MM.1S (cell line): ENCODE results near the gene FIGN.

Experiments used
- EZH2 ChIP-seq: fragments of 300-600 bp; sonication (generic); optimal IDR thresholded peaks from 2 replicates; pipeline ENCODE3; 2017; ENCODE audit warnings: low read depth, mild to moderate bottlenecking, antibody characterized with exemption, low read length, mixed read lengths
- EZH2phosphoT487 ChIP-seq: fragments of 300-600 bp; sonication (generic); IDR thresholded peaks from 2 replicates; pipeline ENCODE4 v1.6.1; 2018; ENCODE audit warnings: antibody characterized with exemption, low read length
- TF ChIP-seq, protein P1 (sequence below): fragments of 300-600 bp; sonication (generic); IDR thresholded peaks from 2 replicates; pipeline ENCODE4 v1.5.1; 2016; ENCODE audit warnings: antibody characterized with exemption, low read length, mixed read lengths

GRCh38 chr2:163606878-163607277 is 128.9 kb downstream of the FIGN start:
- TF ChIP-seq, protein P1, sequence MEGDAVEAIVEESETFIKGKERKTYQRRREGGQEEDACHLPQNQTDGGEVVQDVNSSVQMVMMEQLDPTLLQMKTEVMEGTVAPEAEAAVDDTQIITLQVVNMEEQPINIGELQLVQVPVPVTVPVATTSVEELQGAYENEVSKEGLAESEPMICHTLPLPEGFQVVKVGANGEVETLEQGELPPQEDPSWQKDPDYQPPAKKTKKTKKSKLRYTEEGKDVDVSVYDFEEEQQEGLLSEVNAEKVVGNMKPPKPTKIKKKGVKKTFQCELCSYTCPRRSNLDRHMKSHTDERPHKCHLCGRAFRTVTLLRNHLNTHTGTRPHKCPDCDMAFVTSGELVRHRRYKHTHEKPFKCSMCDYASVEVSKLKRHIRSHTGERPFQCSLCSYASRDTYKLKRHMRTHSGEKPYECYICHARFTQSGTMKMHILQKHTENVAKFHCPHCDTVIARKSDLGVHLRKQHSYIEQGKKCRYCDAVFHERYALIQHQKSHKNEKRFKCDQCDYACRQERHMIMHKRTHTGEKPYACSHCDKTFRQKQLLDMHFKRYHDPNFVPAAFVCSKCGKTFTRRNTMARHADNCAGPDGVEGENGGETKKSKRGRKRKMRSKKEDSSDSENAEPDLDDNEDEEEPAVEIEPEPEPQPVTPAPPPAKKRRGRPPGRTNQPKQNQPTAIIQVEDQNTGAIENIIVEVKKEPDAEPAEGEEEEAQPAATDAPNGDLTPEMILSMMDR: no peak
- TF ChIP-seq EZH2phosphoT487 (no peak), EZH2 (no peak)
